Measurements from ENCODE around the gene IRX2.

IRX2 gene

DNA sequence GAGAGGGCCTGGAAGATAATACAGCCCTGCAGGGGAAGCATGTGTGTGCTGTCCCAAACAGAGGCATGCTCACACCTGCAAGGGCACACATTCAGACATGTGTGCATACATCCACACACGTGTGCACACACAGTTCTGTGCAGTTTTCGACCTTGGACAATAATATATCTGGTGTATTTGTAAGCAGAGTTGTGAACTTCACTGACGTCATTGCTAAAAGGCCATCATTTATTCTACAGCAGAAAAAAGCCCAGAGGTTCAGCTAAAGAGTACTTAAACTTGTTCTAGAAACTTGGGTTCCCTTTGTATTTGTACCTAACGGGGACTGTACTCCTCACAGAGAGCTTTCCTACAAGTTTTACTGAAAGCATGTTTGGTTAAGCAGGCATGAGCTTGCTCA, 19.5 kb downstream of the IRX2 start:
- in situ Hi-C loops (cut with HindIII; ENCODE audit: low sequenced_read_pairs), result no loop called here
- TF ChIP-seq CTCF (IDR thresholded peaks at IDR 0.05; ENCODE audit: low read depth, low read length), result no peak
- H3K4me3 ChIP-seq (ENCODE audit: low read depth, low read length), result no peak overlapping the region

DNA sequence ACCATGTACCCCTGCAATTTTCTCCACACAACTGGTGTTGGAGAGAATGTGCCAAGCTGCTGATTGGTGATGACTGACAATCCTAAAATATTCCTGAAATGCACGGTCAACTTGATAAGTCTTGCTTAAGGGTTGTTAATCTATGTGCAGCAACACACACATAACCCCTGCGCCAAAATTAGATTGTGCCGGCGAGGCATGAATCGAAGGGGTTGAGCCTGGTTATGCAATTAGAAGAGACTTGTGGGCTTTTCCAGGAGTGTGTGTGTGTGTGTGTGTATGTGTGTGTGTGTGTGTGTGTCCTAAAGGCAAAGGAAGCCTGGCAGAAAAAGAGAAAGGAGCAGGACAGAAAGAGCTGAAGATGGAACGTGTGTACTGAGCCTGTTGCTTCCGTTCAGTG, 22.3 kb downstream of the IRX2 start:
- in situ Hi-C loops (cut with HindIII; ENCODE audit: low sequenced_read_pairs), result no loop called here
- TF ChIP-seq CTCF (IDR thresholded peaks at IDR 0.05; ENCODE audit: low read depth, low read length), result no peak
- DNase-seq (ENCODE audit: low read depth, low spot score), result no peak
- H3K4me3 ChIP-seq (ENCODE audit: low read depth, low read length), result no peak overlapping the region

More for the DNA sequence above, 19.5 kb downstream of the IRX2 start:
- DNase-seq (ENCODE audit: low read depth, low spot score), result no peak

- in situ Hi-C loops (cut with HindIII; ENCODE audit: low sequenced_read_pairs), result no loop called here
- H3K4me3 ChIP-seq (ENCODE audit: low read depth, low read length), result no peak overlapping the region
- TF ChIP-seq CTCF (IDR thresholded peaks at IDR 0.05; ENCODE audit: low read depth, low read length), result no peak
- no peak for DNase-seq (ENCODE audit: low read depth, low spot score)
These were observed 23.9 kb downstream of the IRX2 start for GRCh38 chr5:2727550-2727949.

DNA sequence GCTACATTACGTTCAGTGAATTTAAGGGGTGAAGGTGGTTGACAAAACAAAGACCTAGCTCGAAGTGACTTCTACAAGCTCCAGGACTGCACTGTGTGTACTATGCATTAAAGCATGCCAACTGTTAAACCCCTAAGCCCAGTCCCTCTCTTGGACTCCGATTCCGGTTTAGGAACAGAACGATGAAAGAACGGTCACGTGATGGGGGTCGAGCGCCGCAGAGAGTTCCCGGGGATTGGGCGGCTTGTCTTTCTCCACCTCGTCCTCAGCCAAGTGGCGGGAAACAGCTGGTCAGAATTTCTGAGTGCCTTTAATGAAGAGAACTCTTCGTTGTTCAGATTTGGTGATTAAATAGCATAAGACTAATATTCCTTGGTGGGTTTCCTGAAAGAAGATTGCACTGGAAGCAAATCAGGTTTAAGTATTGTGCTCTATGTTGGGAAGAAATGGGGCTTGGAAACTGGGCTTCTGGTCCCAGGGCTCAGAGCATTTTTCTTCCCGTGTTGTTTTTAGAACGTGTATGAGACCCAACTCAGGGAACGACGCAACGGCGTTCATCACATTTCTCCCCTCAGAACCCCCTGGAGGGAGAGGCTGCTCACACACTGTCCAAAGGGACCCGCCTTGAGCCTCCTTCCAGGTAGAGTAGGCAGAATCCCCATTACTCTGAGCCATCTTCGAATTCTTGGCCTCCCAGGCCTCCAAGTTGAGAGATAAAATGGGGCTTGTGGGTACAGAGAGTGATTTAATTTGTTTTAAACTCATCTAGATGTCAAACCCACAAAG, 25.3 kb downstream of the IRX2 start:
- no peak overlapping the region for H3K4me3 ChIP-seq (ENCODE audit: low read depth, low read length)
- TF ChIP-seq CTCF (IDR thresholded peaks at IDR 0.05; ENCODE audit: low read depth, low read length), result no peak
- in situ Hi-C loops (cut with HindIII; ENCODE audit: low sequenced_read_pairs), result no loop called here
- DNase-seq (ENCODE audit: low read depth, low spot score), result no peak

GRCh38 chr5:2724831-2725230, 26.6 kb downstream of the IRX2 start:
- in situ Hi-C loops (cut with HindIII; ENCODE audit: low sequenced_read_pairs), result no loop called here
- H3K4me3 ChIP-seq (ENCODE audit: low read depth, low read length), result no peak overlapping the region
- no peak for TF ChIP-seq CTCF (IDR thresholded peaks at IDR 0.05; ENCODE audit: low read depth, low read length)
- no peak for DNase-seq (ENCODE audit: low read depth, low spot score)

- in situ Hi-C loops (cut with HindIII; ENCODE audit: low sequenced_read_pairs), result no loop called here
- no peak for DNase-seq (ENCODE audit: low read depth, low spot score)
- no peak for TF ChIP-seq CTCF (IDR thresholded peaks at IDR 0.05; ENCODE audit: low read depth, low read length)
- H3K4me3 ChIP-seq (ENCODE audit: low read depth, low read length), result no peak overlapping the region
These were observed 27.4 kb downstream of the IRX2 start for GRCh38 chr5:2724031-2724581.

Measured in astrocyte of the spinal cord (primary cell).